Measurements from ENCODE around the gene NES. TPM values are rescaled to one million over a fixed set of nuclear protein-coding genes. Genes with fewer than 3 reads are reported as not detected.

Gene NES
- total and polyA plus RNA-seq, 12 donors = 46.8 to 389 (median 177) TPM

DNA sequence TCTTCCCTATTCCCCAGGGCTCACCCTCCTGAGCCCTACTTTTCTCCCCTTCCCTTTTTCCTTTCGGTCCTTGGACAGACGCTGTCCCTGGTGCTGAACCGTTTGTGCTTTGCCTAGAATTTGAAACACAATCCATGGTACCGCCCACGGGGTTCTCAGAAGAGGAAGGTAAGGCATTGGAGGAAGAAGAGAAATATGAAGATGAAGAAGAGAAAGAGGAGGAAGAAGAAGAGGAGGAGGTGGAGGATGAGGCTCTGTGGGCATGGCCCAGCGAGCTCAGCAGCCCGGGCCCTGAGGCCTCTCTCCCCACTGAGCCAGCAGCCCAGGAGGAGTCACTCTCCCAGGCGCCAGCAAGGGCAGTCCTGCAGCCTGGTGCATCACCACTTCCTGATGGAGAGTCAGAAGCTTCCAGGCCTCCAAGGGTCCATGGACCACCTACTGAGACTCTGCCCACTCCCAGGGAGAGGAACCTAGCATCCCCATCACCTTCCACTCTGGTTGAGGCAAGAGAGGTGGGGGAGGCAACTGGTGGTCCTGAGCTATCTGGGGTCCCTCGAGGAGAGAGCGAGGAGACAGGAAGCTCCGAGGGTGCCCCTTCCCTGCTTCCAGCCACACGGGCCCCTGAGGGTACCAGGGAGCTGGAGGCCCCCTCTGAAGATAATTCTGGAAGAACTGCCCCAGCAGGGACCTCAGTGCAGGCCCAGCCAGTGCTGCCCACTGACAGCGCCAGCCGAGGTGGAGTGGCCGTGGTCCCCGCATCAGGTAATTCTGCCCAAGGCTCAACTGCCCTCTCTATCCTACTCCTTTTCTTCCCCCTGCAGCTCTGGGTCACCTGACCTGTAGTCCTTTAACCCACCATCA lies 24.8 kb downstream of the NES start:
- Histone ChIP-seq H3K9me3 (no peaks in the 10 kb centered on the region), H3K4me3 (no peak overlapping the region), H3K27ac (no peak overlapping the region), H3K4me1 (peaks cover 8 to 12% (median 10%) of the 10 kb centered on the region in 9 donors), H3K27me3 (peaks cover 0 to 73% (median 52%) of the 10 kb centered on the region in 7 donors), H3K36me3 (no peaks in the 10 kb centered on the region)
- WGBS, 2 donors = 47 to 51% methylated on average over 16 of the region's 16 CpGs
- TF ChIP-seq, protein P1, sequence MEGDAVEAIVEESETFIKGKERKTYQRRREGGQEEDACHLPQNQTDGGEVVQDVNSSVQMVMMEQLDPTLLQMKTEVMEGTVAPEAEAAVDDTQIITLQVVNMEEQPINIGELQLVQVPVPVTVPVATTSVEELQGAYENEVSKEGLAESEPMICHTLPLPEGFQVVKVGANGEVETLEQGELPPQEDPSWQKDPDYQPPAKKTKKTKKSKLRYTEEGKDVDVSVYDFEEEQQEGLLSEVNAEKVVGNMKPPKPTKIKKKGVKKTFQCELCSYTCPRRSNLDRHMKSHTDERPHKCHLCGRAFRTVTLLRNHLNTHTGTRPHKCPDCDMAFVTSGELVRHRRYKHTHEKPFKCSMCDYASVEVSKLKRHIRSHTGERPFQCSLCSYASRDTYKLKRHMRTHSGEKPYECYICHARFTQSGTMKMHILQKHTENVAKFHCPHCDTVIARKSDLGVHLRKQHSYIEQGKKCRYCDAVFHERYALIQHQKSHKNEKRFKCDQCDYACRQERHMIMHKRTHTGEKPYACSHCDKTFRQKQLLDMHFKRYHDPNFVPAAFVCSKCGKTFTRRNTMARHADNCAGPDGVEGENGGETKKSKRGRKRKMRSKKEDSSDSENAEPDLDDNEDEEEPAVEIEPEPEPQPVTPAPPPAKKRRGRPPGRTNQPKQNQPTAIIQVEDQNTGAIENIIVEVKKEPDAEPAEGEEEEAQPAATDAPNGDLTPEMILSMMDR (IDR thresholded peaks at IDR 0.05) = no peak
- ATAC-seq = no peak
- DNase-seq = no peak
- intact Hi-C loops (cut with DNase I) = loop anchor here in 1 of 10 donors (10.0 kb wide), 1 partner anchor 268 kb away; no protein-coding TSS in a partner anchor

DNA sequence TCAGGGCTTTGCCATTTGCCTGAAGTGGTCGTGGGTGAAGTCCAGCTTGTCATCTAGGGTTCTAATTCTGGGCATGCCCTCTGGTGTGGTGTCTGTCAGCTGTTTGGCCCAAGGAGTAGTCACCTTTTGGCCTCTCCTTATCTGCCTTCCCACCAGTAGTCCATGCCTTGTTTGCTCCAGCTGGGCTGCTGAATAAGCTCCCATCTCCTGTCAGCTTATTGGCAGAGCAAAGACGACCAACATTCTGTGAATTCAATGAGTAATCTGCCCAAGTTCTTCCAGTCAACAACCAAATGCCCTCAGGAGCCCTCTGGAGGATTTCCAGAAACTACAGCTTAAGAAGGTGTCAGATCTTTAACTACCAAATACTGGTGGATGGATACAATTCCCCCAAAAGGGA lies 28.3 kb downstream of the NES start:
- 7 to 29% methylated on average over 2 of the region's 2 CpGs for whole genome bisulfite sequencing, 2 donors
- ATAC-seq (no peak), DNase-seq (no peak)
- H3K9me3 ChIP-seq = no peaks in the 10 kb centered on the region
- intact Hi-C loops (cut with DNase I) = no loop called here
- no peak overlapping the region for H3K4me3 ChIP-seq
- H3K27ac ChIP-seq = no peak overlapping the region
- H3K4me1 ChIP-seq = no peaks in the 10 kb centered on the region
- TF ChIP-seq, protein P1 (IDR thresholded peaks at IDR 0.05) = no peak
- peaks cover 0 to 73% (median 65%) of the 10 kb centered on the region in 7 donors for H3K27me3 ChIP-seq
- H3K36me3 ChIP-seq = no peaks in the 10 kb centered on the region

DNA sequence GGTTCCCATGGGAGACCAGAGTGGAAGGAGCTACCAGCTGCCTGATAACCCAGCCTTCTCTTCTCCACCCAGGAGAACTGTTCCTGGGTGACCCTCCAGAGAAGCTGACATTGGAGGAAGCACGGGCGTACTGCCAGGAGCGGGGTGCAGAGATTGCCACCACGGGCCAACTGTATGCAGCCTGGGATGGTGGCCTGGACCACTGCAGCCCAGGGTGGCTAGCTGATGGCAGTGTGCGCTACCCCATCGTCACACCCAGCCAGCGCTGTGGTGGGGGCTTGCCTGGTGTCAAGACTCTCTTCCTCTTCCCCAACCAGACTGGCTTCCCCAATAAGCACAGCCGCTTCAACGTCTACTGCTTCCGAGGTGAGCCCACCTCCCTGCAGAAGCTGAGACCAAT lies 28.7 kb downstream of the NES start:
- no peak overlapping the region for H3K27ac ChIP-seq
- H3K4me1 ChIP-seq = no peaks in the 10 kb centered on the region
- no peak overlapping the region for H3K4me3 ChIP-seq
- H3K9me3 ChIP-seq = no peaks in the 10 kb centered on the region
- no peak for ATAC-seq
- no peaks in the 10 kb centered on the region for H3K36me3 ChIP-seq
- DNase-seq = no peak
- peaks cover 0 to 74% (median 62%) of the 10 kb centered on the region in 7 donors for H3K27me3 ChIP-seq
- intact Hi-C loops (cut with DNase I) = no loop called here
- TF ChIP-seq, protein P1 (IDR thresholded peaks at IDR 0.05) = no peak
- WGBS, 2 donors = 83% methylated on average over 10 of the region's 10 CpGs

DNA sequence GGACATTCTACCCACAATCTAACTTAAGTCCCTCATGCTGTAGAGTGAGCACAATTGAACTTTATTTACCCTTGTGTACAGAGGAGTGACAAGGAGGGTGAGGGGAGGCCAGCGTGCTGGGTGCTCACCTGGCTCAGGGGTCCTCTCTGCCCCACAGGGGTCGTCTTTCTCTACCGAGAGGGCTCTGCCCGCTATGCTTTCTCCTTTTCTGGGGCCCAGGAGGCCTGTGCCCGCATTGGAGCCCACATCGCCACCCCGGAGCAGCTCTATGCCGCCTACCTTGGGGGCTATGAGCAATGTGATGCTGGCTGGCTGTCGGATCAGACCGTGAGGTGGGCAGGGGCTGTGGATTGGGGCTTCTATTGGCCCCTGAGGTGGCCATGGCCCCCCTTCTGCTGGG lies 29.9 kb downstream of the NES start:
- WGBS, 2 donors = 74 to 79% methylated on average over 10 of the region's 10 CpGs
- Histone ChIP-seq H3K27me3 (peaks cover 0 to 79% (median 63%) of the 10 kb centered on the region in 7 donors), H3K4me3 (no peak overlapping the region), H3K9me3 (no peaks in the 10 kb centered on the region), H3K4me1 (peaks cover 0 to 3% (median 2%) of the 10 kb centered on the region in 9 donors), H3K27ac (no peak overlapping the region), H3K36me3 (no peaks in the 10 kb centered on the region)
- TF ChIP-seq, protein P1 (IDR thresholded peaks at IDR 0.05) = no peak
- DNase-seq (no peak), ATAC-seq (no peak)
- intact Hi-C loops (cut with DNase I) = no loop called here

All from heart right ventricle (tissue), 16 donors.